ENCODE data around the gene DOK3.
A peak's percentile ranks its signal among the peaks of the same experiment; 100 is the strongest.
"Not testable (repeated sequence)": the region's sequence is repeated elsewhere in the genome, so short reads cannot be mapped to it uniquely, and the experiment has no call there.

DOK3 gene

DNA sequence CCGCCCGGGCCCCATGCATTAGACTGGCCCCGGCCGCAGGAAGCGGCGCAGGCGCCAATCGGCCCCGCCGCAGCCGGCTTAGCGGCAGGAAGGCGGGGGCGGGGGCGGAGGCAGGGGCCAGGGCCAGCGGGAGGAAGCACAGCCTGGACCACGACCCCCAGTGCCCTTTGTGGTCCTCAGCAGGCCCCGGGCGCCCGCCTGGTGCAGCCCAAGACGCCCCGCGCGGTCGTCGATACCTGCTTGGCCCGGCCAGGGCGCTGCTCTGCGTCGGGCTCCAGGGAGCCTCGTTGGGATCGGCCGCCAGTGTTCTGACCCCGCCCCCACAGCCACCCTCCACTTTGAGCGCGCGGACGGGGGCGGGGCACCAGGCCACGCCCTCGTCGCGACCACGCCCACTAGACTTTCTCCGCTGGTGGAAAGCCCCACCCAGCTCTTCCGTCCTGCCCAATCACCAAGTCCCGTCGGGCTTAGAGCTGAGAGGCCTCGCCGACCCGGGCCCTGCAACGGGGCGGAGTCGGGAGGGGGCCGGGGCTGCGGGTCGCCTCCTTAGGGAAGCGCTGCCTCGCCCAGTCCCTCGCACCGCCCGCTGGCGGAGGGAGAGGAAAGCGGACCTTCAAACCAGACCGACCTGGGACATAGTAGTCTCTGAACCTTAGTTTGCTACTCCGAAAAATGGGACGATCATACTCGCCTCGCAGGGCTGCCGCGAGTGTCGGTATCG is 12.2 kb downstream of the DOK3 start, which contains the start of gene PDLIM7:
TSS of gene PDLIM7 (minus strand) at position 313 of the 721 bp plus-strand sequence. CDS start 1,092 bp downstream, outside the sequence.
- DNase-seq (ENCODE audit: low read depth): peak; percentile 93

DNA sequence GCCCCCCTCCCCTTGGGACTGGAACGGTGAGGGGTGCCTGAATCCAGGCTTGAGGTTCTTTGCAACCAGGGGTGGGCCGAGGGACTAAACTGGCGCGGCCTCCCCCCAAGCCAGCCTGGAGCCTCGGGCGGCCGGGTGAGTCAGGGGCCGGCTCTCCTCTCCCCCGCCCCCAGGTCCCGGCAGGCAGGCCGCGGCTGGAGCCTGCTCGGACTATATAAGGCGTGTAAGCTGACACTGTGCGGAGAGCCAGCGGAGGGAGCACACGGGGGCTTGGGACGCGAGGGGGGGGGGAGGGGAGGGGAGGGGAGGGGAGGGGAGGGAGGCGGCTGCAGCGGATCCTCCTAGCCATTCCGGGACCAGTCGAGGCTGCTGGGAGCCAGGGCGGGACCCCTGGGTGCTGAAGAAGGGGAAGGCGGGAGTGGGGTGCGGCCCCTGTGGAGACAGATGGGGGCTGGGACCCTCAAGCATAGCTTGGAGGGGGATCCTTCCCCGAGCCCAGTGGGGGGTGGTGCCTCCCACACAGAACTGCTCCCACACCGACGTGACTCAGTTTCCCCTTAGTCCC is 12.8 kb downstream of the DOK3 start:
- DNase-seq (ENCODE audit: low read depth): peak; percentile 73

DNA sequence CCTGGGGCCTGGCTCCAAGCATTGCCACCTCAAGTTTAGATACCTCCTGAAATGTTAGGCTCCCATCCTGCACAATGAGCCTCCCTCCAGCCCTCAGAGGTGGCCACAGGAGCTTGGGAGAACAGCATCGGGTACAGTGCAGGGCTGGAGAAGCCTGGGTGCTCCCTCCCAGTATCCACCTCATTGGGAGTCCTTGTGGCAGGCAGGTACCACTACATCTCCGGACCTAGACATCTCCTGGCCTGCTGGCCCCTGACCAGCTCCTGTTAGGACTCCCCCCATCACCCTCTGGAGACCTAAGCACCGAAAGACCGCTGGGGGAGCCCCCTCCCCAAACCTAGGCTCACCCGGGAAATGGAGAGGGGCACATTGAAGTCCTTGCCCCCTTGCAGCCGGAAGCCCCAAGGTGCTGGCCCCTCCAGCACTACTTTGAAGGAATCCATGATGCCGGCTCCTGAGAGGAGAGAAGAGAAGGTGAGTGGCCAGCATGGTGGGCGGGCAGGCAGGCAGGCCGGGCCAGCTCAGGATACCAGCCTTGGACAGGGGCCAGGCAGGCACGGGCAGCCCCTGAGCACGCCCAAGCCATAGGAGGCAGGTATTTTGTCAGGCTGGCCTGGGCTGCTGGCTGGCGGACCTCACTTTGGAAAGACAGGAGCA is 13.4 kb downstream of the DOK3 start:
- no peak for DNase-seq (ENCODE audit: low read depth)

DNA sequence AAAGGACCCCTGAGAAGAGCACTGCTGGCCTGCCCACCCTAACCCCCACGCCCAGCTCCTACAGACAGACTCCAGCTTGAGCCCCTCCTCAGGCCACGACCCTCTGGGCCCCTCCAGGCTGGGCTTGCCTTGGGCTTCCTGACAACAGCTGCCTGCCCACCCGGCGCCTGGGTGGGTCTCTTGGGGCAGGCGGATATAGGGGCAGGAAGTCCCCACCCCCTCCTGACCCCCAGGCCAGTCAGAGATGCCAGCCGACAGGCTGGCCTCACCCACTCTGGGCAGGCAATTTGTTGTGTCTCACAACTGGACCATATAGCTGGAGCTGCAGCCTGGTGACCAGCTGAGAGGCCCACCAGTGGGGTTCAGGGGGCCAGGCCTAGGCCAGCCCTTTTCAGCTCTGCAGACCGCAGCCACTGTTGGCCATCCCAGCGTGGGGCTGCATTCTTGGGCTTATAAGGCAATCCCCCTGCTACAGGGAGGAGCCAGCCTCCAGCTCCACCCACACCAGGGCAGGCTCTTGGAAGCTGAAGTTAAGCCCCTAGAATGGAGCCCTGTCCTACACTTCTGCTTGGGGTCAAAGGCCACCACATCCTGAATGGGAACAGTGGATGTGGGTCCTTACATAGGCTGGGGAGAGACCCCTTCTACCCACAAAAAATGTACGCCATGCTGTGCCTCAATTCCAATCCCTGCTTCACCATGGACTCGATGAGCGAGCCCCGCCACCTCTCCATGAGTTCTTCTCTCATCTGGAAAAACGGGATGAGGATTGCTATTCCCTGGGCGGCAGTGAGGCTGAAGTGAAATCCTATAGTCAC is 14.2 kb downstream of the DOK3 start:
- DNase-seq (ENCODE audit: low read depth): no peak

DNA sequence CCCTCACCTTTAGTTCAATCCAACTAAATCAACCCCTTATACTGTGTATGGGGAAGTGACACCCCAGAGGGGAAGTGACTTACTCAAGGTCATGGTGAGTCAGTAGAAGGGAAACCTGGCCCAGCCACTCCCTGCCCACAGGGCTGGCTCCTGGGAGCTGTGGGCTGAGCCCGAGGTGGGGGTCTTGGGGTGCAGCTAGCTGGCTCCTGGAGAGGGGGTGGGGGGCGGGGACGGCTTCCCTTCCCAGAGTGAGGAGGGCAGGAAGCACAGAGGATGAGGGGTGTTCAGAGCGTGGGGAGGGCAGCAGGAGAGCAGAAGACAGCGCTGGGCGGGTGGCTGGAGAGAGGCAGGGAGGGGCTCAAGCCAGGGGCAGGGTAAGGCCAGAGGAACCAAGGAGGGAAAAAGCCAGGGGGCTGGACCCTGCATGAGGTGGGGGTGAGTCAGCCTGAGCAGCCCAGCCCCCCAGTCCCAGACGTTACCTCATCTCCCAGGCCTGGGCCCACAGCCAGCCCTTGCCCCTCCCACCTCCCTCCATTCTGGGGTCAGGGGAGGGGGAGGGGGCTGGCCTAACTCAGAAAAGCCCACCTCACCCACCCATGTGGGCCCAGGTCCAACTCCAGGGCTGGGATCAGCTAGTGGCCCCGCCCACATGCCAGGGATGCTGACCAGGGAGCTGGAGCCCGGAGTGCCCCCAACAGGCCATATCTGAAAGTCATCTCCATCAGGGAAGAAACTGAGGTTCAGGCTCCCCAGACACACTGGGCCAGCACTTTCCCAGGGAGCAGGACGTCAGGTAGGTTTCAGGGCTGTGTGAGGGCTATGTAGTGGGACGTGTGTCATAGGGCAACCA is 15.1 kb downstream of the DOK3 start:
- no peak for DNase-seq (ENCODE audit: low read depth)

DNA sequence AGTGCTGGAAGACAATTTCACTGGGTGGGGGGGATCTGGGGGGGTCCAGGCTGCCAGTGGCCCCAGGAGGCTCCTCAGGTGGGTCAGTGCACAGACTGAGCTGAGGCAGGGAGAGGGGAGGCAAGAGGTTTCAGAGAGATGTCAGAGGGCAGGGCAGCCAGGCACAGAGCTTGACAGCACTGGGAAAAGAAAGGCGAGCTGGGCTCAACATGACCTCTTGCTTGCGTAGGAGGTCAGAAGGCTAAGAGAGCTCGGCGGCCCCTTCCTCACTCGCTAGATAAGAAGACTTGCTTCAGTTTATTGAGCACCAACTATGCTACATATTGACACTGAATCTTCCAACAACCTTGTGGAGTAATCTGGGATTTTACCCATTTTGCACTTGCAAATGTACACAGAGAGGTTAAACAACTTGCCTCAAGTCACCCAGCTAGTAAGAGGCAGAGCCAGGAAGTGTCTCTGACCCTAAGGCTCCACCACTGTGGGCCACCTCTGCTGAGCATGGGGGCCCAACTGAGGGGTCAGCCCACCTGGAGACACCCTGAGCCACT is 15.8 kb downstream of the DOK3 start:
- no peak for DNase-seq (ENCODE audit: low read depth)

DNA sequence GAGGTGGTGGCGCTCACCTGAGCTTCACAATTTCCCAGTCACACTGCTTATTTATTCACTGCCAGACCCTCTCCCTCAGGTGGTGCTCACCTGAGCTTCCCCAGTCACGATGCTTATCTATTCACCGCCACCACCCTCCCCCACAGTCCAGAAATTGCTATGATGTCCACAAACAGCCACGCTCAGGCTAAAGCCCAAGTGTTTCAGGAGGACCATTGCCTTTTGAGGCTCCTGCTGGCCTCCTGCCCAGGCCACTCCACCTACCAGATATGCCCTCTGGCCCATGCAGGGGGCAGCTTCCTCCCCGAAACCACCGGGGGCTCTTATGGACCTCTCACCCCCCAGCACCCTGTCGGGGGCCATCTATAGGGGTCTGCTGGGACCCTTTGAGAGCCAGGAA is 16.8 kb downstream of the DOK3 start:
- no peak for DNase-seq (ENCODE audit: low read depth)

DNA sequence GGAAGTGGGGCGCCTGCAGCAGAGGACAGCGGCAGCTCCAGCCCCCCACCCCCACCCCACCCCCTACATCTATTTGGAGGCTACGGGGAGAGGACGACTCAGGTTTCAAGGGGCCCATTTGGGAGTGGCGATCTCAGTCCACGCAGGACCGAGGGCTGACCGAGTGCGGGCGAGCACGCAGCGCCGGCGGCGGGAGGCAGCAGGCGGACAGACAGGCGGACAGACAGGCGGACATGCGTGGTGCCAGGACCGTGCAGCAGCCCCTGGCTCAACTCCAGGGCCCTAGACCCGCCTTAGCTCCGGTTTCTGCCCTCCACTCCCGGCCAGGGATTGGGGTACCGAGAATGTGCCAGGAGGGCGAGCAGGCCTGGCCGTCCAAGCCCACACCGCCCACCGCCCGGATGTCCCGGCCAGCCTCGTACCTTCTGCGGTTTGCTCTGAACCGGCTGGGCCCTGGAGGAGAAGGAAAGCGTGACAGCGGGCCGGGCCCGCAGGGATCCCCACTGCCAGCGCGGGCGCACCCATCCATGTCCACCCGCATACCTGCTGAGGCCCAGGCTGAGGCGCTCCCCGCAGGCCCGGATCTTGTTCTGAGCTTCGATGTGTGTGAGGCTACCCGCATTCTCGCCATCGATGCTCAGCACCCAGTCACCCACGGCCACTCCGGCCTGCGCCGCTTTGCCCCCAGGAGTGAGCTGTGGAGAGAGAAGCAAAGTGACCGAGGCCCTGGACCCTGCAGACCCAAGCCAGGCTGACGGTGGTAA is 17.5 kb downstream of the DOK3 start:
- DNase-seq (ENCODE audit: low read depth): no peak

DNA sequence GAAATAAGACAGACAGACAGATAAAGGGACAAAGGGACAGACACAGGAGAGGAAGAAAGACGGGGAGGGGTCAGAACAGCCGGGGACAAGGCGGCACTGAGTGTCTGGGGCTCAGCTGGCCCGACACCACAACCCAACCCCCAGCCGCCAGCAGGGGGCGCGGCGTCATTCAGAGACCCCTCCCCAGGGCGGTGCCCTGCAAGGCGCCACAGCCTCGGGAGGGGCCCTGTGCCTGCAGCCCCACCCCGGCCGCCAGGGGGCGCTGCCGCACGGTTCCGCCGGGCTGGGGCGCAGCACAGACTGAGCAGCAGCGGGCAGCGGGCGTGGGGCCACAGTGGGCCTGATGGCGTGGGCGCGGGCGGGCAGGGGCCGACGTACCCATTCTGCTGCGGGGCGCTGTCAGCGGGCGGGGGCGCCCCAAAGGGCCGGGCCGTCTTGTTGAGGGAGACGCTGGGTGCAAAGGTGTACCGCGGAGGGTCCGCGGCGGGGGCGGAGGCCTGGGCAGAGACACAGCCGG is 18.1 kb downstream of the DOK3 start:
- no peak for DNase-seq (ENCODE audit: low read depth)

DNA sequence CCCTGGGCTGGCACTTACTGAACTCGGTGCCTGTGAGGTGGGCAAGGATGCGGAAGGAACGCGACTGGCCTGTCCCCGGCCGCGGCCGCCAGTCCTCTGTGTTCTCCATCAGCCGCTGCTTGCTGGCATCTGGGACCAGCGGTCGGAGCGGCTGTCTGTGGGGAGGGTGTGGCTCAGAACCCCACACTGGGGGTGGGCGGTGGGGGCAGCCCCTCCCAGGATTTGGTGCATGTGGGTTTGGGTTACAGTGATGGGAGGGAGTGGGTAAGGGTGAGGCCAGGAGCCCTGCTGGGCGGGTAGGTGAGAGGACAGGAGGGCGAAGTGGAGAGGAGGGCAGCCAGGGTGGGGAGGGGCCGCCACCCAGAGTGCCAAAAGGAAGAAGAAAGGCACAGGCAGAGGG is 18.6 kb downstream of the DOK3 start:
- DNase-seq (ENCODE audit: low read depth): no peak

DNA sequence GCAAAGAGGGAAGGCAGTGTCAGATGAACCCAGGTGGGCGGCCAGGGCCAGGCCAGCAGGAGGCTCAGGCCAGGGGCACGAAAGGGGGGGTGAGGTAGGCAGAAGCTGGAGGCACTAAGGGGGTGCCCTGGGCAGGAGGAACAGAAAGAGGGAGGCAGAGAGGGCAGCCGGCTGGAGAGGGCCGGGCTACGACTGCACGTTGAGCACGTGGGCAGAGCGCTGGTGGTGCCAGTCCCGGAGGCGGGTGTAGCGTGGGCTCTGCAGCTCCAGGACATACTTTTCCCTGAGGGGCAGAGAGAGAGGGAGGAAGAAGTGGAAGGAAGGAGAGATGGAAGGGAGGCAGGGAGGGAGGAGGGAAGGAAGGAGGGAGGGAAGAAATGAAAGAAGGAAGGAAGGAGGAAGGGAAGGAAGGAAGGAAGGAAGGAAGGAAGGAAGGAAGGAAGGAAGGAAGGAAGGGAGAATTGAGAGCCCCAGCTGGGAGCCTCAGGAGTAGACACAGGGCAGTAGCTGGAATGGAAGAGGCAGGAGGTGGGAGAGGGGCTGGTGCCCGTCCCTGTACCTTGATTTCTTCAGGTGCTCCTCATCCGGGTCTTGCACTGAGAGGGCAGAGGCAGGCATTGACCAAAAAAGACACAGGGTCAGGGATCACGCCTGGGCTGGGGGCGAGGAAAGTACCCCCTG is 19.2 kb downstream of the DOK3 start:
- DNase-seq (ENCODE audit: low read depth): no peak

DNA sequence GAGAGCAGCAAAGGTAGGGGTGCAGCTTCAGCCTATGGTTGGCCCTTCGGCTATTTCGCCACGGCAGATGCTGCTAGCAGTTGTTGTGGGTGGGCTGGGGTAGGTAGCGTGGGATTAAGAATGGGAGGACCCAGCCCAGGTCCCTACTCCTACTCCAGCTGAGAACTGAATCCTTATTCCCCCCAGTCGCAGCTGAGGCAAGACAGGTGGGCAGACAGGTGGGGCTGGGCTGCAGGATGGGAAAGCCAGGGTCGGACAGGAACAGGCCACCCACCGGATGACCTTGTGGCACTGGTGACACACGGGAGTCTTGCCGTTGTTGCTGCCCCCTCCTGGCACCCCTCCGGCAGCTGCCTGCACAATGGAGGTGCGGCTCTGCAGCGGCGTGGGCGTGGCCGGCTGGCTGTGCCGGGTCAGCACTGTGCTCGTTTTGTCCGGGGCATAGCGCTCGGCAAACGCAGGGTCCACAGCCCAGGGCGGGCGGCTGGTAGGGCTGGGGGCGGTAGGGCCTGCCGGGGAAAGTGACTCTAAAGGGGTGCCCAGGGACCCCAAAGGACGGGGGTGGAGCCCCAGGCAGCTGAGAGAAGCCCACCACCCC is 20.4 kb downstream of the DOK3 start:
- DNase-seq (ENCODE audit: low read depth): no peak

DNA sequence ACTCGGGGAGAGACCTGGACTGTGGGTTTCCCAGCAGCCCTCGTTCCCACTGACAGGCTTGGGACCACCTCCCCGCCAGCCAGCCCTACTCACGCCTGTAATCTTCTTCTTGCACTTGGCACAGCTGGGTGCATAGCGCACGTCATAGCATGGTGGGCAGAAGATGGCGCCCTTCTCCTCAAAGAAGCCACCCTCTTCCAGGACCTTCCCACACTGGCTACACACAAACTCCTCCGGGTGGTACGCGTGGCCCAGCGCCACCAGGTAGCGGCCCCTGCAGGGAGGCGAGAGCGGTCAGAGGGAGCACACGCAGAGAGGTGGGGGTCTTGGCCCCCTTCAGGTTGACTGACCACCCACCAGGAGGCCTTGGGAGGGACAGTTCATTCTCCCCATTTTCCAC is 21.7 kb downstream of the DOK3 start:
- DNase-seq (ENCODE audit: low read depth): no peak

DNA sequence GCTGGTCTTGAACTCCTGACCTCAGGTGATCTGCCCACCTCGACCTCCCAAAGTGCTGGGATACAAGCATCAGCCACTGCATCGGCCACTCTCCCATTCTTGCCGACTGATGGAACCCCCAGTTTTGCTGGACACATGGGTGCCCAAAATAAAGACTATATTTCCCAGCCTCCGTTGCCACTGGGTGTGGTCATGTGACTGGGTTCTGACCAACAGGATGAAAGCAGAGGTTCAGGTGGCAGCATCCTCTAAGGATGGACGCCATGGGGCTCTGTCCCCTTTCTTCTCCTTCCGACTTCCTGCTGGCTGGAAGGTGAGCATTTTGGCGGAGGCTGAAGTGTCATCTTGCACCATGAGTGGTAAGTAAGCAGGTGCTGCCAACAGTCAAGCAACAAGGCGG is 22.5 kb downstream of the DOK3 start:
- no peak for DNase-seq (ENCODE audit: low read depth)

DNA sequence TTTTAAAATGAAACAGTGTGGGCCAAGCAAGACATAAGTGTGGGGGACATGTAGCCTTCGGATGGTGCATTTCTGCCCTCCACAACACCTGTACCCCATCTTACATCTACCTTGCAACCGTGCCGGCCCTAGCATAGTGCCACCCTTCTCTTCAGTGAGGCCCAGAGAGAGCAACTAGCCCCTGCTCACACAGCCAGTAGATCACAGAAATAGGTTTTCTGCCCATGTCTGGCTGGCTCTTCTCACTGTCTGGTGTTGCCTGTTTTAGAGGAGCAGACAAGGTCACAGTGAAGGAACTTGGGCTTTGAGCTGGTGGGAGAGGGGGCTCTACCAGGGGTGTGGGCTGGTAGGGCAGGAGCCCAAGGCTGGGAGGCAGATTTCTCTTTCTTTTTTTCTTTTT is 23.4 kb downstream of the DOK3 start:
- DNase-seq (ENCODE audit: low read depth): no peak

DNA sequence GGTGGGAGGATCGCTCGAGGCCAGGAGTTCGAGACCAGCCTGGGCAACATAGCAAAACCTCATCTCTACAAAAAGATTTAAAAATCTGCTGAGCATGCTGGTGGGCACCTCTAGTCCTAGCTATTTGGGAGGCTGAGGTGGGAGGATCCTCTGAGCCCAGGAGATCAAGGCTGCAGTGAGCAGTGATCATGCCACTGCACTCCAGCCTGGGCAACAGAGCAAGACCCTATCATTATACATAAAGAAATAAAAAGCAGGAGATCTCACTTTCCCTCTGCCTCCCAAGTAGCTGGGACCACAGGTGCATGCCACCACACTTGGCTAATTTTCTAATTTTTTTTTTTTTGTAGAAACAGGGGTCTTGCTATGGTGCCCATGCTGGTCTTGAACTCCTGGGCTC is 23.9 kb downstream of the DOK3 start:
- DNase-seq (ENCODE audit: low read depth): not testable (repeated sequence)

DNA sequence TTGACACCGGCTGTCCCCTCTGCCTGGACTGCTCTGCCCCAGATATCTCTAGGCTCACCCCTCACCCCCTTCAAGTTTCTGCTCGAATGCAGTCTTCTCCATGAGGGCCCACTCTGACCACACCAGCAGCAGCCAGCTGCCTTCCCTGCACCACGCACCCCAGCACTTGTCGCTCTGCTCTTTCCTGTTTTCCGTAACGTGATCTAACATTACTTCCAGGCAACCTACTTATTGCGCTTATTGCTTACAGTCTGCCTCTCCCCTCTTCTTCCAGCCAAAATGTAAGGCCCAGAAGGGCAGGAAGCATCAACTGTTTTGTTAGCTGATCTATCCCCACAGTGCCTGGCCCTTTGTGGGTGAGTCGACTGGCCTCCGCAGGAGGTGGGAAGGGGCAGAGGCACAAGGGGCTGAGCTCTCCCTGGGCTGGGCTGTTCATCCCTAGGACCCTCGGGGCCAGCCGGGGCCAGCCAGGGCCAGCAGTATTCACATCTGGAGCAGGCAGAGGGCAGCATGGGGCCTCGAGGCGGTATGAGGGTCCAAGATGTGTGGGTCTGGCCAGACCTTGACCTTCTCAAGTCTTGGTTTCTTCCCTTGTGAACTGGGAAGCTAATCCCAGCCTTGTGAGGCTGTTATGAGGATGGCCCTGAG is 24.6 kb downstream of the DOK3 start:
- DNase-seq (ENCODE audit: low read depth): no peak

DNA sequence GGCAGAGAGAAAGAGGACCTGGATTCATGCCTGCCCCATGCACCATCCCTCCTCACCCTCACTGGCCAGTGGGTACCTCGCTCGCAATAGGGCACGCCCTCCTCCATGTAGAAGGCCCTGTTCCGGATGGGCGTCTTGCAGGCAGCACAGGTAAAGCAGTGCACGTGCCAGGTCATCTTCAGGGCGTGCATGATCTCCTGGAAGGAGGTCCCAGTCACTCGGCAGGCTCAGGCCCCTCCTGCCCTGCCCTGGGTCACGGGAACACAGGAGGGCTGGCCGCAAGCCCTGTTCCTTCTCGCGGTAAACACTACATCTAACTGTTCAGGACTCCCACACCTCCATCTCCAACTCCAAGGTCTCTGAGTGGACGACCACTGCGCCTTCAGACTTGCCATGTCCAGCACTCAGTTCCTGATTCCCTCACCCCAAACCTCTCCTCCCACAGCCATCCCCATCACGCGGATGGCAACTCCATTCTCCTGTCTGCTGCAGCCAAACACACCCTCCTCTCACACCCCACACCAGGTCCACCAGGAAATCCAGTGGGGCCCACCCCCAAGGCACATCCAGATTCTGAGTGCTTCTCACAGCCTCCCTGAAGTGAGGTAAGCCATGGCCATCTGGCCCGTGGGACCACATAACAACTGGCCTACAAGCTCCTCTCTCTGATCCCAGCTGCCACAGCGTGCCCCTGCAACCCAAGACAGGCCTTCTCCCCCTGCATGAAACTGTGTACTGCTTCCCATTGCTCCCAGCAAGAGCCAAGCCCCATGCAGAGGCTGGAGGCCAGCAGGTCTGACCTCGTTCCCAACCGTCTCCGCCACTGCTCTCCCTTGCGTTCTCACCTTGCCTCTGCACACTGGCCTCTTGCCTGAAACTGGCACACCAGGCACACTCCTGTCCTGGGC is 25.4 kb downstream of the DOK3 start:
- DNase-seq (ENCODE audit: low read depth): no peak
